Measurements from ENCODE around the gene SUMO3. TPM values are rescaled to one million over a fixed set of nuclear protein-coding genes. Genes with fewer than 3 reads are reported as not detected.

The SUMO3 gene
- total RNA-seq, 4 donors from 2014 or later = 62.6 to 88.4 (median 67.4) TPM

- no peak overlapping the region for H3K4me3 ChIP-seq
- DNase-seq = no peak
- H3K27ac ChIP-seq = no peak overlapping the region
- H3K27me3 ChIP-seq = no peaks in the 10 kb centered on the region
- no peaks in the 10 kb centered on the region for H3K9me3 ChIP-seq
- no peaks in the 10 kb centered on the region for H3K36me3 ChIP-seq
- H3K4me1 ChIP-seq = no peaks in the 10 kb centered on the region
- TF ChIP-seq, protein P1, sequence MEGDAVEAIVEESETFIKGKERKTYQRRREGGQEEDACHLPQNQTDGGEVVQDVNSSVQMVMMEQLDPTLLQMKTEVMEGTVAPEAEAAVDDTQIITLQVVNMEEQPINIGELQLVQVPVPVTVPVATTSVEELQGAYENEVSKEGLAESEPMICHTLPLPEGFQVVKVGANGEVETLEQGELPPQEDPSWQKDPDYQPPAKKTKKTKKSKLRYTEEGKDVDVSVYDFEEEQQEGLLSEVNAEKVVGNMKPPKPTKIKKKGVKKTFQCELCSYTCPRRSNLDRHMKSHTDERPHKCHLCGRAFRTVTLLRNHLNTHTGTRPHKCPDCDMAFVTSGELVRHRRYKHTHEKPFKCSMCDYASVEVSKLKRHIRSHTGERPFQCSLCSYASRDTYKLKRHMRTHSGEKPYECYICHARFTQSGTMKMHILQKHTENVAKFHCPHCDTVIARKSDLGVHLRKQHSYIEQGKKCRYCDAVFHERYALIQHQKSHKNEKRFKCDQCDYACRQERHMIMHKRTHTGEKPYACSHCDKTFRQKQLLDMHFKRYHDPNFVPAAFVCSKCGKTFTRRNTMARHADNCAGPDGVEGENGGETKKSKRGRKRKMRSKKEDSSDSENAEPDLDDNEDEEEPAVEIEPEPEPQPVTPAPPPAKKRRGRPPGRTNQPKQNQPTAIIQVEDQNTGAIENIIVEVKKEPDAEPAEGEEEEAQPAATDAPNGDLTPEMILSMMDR (IDR thresholded peaks at IDR 0.05) = no peak
- TF ChIP-seq POLR2A (IDR thresholded peaks at IDR 0.05) = no peak
- intact Hi-C loops (cut with DNase I; ENCODE audit: low total_unique reads) = no loop called here
Measured at GRCh38 chr21:44760376-44760775, 57.5 kb downstream of the SUMO3 start.

DNA sequence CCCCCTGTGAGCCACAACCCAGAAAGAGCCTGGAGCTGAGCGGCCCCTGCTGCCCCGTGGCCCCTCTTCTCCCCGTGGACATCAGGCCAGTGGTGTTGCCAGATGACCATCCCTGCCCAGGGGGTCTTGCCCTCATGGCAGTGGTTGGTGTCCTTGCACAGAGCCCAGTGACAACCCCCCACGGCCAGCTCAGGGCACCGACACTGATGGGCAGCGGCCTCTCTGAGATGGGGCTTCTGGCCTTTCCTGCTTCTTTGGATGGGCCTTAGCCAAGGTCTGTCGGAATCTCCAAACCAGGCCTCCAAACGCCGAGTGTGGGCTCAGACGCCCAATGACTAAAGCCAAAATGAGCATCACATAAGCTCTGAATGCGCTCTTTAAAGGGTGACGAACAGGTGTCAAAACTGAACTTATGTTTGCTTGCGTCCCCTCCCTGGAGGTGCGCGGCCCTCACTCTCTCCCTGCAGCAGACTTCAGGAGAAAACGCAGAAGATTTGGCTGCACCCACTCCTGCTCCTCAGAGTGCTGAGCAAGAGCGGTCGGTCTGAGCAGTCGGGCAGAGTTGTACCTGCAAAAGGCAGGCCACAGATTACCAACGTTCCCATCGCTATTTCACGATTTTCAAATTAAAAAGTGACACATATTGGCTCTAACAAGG is 58.1 kb downstream of the SUMO3 start:
- H3K36me3 ChIP-seq = no peaks in the 10 kb centered on the region
- no peak overlapping the region for H3K4me3 ChIP-seq
- H3K9me3 ChIP-seq = no peaks in the 10 kb centered on the region
- intact Hi-C loops (cut with DNase I; ENCODE audit: low total_unique reads) = no loop called here
- DNase-seq = no peak
- TF ChIP-seq, protein P1 (IDR thresholded peaks at IDR 0.05) = no peak
- no peak for TF ChIP-seq POLR2A (IDR thresholded peaks at IDR 0.05)
- H3K27me3 ChIP-seq = no peaks in the 10 kb centered on the region
- H3K4me1 ChIP-seq = no peaks in the 10 kb centered on the region
- H3K27ac ChIP-seq = no peak overlapping the region

DNA sequence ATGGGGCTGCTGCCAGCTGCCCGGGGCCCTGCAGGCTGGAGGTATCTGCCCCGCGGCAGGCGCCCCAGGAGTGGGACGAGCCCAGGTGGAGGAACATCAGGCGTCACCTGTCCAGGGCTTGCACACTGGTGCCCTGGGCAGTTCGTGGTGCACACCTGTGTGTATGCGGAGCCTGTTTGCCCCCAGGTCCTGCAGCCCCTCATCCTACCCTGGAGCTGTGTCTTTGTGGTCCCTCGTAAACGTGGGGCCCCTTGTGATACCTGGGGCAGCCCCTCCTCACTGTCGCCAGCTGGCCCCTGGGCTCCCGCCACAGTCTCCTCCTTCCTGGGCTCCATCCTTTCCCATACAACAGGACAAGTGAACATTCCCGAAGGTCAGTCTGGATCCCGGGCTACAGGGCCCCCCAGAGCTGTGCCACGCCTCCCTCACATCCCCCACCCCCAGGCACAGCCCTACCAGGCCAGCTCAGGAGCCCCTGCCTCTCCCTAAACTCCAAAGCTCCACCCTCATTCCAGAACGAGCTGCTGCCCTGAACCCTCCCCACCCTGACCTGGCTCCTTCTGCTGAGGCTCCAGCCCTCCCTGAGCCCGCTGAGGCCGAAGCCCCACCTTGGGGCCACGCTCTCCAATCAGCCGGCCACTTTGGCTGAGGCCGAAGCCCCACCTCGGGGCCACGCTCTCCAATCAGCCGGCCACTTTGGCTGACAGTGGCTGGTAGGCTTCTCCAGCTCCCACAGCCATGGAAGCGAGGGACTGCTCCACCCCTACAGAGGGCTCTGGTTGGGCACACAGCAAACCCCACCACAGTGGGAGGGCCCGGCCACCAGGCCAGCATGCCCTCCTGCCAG is 58.9 kb downstream of the SUMO3 start:
- no peaks in the 10 kb centered on the region for H3K9me3 ChIP-seq
- no peak for DNase-seq
- TF ChIP-seq, protein P1 (IDR thresholded peaks at IDR 0.05) = no peak
- TF ChIP-seq POLR2A (IDR thresholded peaks at IDR 0.05) = no peak
- no peaks in the 10 kb centered on the region for H3K27me3 ChIP-seq
- H3K4me1 ChIP-seq = no peaks in the 10 kb centered on the region
- H3K27ac ChIP-seq = no peak overlapping the region
- H3K36me3 ChIP-seq = no peaks in the 10 kb centered on the region
- intact Hi-C loops (cut with DNase I; ENCODE audit: low total_unique reads) = no loop called here
- H3K4me3 ChIP-seq = no peak overlapping the region

- no peaks in the 10 kb centered on the region for H3K36me3 ChIP-seq
- intact Hi-C loops (cut with DNase I; ENCODE audit: low total_unique reads) = no loop called here
- no peaks in the 10 kb centered on the region for H3K27me3 ChIP-seq
- no peak overlapping the region for H3K4me3 ChIP-seq
- TF ChIP-seq, protein P1 (IDR thresholded peaks at IDR 0.05) = no peak
- TF ChIP-seq POLR2A (IDR thresholded peaks at IDR 0.05) = no peak
- H3K4me1 ChIP-seq = no peaks in the 10 kb centered on the region
- no peak for DNase-seq
- no peak overlapping the region for H3K27ac ChIP-seq
- H3K9me3 ChIP-seq = no peaks in the 10 kb centered on the region
Measured at GRCh38 chr21:44758141-44758561, 59.7 kb downstream of the SUMO3 start.

GRCh38 chr21:44757731-44758130 is 60.1 kb downstream of the SUMO3 start:
- DNase-seq = no peak
- Histone ChIP-seq H3K36me3 (no peaks in the 10 kb centered on the region), H3K9me3 (no peaks in the 10 kb centered on the region), H3K4me3 (no peak overlapping the region), H3K4me1 (no peaks in the 10 kb centered on the region), H3K27me3 (no peaks in the 10 kb centered on the region), H3K27ac (no peak overlapping the region)
- TF ChIP-seq, protein P1 (IDR thresholded peaks at IDR 0.05) = no peak
- no peak for TF ChIP-seq POLR2A (IDR thresholded peaks at IDR 0.05)
- intact Hi-C loops (cut with DNase I; ENCODE audit: low total_unique reads) = no loop called here
